SK-N-MC (cell line): Measurements from ENCODE around the gene SMYD4.
"Not testable (repeated sequence)": the region's sequence is repeated elsewhere in the genome, so short reads cannot be mapped to it uniquely, and the experiment has no call there.

Experiments
- EZH2 ChIP-seq: fragments of 200-600 bp; sonication (generic); IDR thresholded peaks from one replicate; pipeline ENCODE4 v1.6.1; 2017; ENCODE audit warnings: antibody characterized with exemption
- POLR2AphosphoS5 ChIP-seq: IDR thresholded peaks from 2 replicates; pipeline ENCODE4 v1.6.1; 2012; ENCODE audit warnings: mild to moderate bottlenecking, low read depth, low read length, borderline replicate concordance

DNA sequence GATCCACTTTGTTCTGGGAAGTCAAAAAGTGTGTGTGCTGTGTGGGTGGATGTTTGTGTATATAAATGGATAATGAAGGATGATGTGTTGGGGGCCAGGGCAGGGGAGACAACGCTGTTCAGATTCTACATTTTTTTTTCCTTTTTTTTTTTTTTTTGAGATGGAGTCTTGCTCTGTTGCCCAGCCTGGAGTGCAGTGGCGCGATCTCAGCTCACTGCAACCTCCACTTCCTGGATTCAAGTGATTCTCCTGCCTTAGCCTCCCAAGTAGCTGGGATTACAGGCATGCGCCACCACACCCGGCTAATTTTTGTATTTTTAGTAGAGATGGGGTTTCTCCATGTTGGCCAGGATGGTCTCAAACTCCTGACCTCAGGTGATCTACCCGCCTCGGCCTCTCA is 65.0 kb downstream of the SMYD4 start:
- TF ChIP-seq EZH2, POLR2AphosphoS5: not testable (repeated sequence)
